HG02763 (cell line): Measurements from ENCODE around the gene CLEC9A.
"Not testable (repeated sequence)": the region's sequence is repeated elsewhere in the genome, so short reads cannot be mapped to it uniquely, and the experiment has no call there.

Experiments
- ATAC-seq: cut with Tn5 transposase; IDR thresholded peaks from one replicate; pipeline ENCODE4 v1.9.1; 2021; ENCODE audit warnings: mild to moderate bottlenecking, moderate library complexity; ENCODE audit not compliant: unreplicated experiment

Gene CLEC9A

GRCh38 chr12:10030446-10030845 lies at the start of gene CLEC9A:
TSS of gene CLEC9A (plus strand) at chr12:10030682. CDS start at chr12:10052688, 22,006 bp downstream.
- ATAC-seq: no peak

- no peak for ATAC-seq
Observed at GRCh38 chr12:9991876-9992275, 38.6 kb upstream of the CLEC9A start.

GRCh38 chr12:9992296-9992695 lies 38.2 kb upstream of the CLEC9A start:
- ATAC-seq: no peak

- no peak for ATAC-seq
Observed at GRCh38 chr12:9999016-9999415, 31.5 kb upstream of the CLEC9A start, which contains the start of gene CLEC1B. TSS of gene CLEC1B (minus strand) at chr12:9999121. CDS start at chr12:9999100, 21 bp downstream.

GRCh38 chr12:10001171-10001776 lies 29.2 kb upstream of the CLEC9A start:
- ATAC-seq: no peak

GRCh38 chr12:10012630-10013330 lies 17.7 kb upstream of the CLEC9A start:
- no peak for ATAC-seq

GRCh38 chr12:10015450-10015849 lies 15.0 kb upstream of the CLEC9A start:
- no peak for ATAC-seq

- no peak for ATAC-seq
Observed at GRCh38 chr12:10016881-10017280, 13.6 kb upstream of the CLEC9A start.

- no peak for ATAC-seq
Observed at GRCh38 chr12:10018386-10018785, 12.1 kb upstream of the CLEC9A start.

GRCh38 chr12:10021342-10021741 lies 9.1 kb upstream of the CLEC9A start:
- no peak for ATAC-seq

- ATAC-seq: no peak
Observed at GRCh38 chr12:10025236-10025635, 5.2 kb upstream of the CLEC9A start.

- ATAC-seq: not testable (repeated sequence)
Observed at GRCh38 chr12:10026666-10027065, 3.8 kb upstream of the CLEC9A start.

- ATAC-seq: no peak
Observed at GRCh38 chr12:10027311-10027710, 3.2 kb upstream of the CLEC9A start.

- no peak for ATAC-seq
Observed at GRCh38 chr12:10027721-10028120, 2.8 kb upstream of the CLEC9A start.

GRCh38 chr12:10031321-10031720 lies 839 bp downstream of the CLEC9A start:
- no peak for ATAC-seq

- ATAC-seq: no peak
Observed at GRCh38 chr12:10031771-10032175, 1.3 kb downstream of the CLEC9A start.

GRCh38 chr12:10033783-10034545 lies 3.5 kb downstream of the CLEC9A start:
- ATAC-seq: no peak

- no peak for ATAC-seq
Observed at GRCh38 chr12:10042167-10042566, 11.7 kb downstream of the CLEC9A start.

- no peak for ATAC-seq
Observed at GRCh38 chr12:10048526-10048925, 18.0 kb downstream of the CLEC9A start.

- ATAC-seq: no peak
Observed at GRCh38 chr12:10052193-10052913, 21.9 kb downstream of the CLEC9A start.

- ATAC-seq: no peak
Observed at GRCh38 chr12:10058387-10058786, 27.9 kb downstream of the CLEC9A start.
